HEK293T (cell line): ENCODE measurements around the gene NACA2.
"Not testable (repeated sequence)": the region's sequence is repeated elsewhere in the genome, so short reads cannot be mapped to it uniquely, and the experiment has no call there.

Source experiments
- CTCF ChIA-PET: fragments of 350-600 bp; formaldehyde crosslinking; extraction: SDS; loops from one replicate; lab custom pipeline; 2021; ENCODE audit warnings: antibody characterized with exemption, inconsistent platforms; lab: Yijun Ruan, JAX
- POLR2A ChIA-PET: fragments of 350-600 bp; formaldehyde crosslinking; extraction: SDS; loops from one replicate; lab custom pipeline; 2020; ENCODE audit warnings: antibody characterized with exemption, inconsistent platforms; lab: Yijun Ruan, JAX
- DNase-seq: peaks from one replicate; pipeline ENCODE4 v3.0.0; 2012; ENCODE audit warnings: mixed read lengths; ENCODE audit errors: extremely low spot score
- ARNT ChIP-seq: fragments of 450-650 bp; IDR thresholded peaks from 2 replicates; pipeline ENCODE4 v1.6.1; 2017; ENCODE audit warnings: mild to moderate bottlenecking
- BHLHE40 ChIP-seq: fragments of 450-650 bp; IDR thresholded peaks from 2 replicates; pipeline ENCODE4 v1.6.1; 2016; ENCODE audit warnings: mild to moderate bottlenecking, moderate library complexity, borderline replicate concordance
- CTBP1 ChIP-seq: fragments of 450-650 bp; IDR thresholded peaks from 2 replicates; pipeline ENCODE4 v1.6.1; 2016; ENCODE audit warnings: borderline replicate concordance
- ELF4 ChIP-seq: fragments of 450-650 bp; IDR thresholded peaks from 2 replicates; pipeline ENCODE4 v1.6.1; 2017; ENCODE audit warnings: antibody characterized with exemption
- FOXA1 ChIP-seq: fragments of 450-650 bp; IDR thresholded peaks from 2 replicates; pipeline ENCODE4 v1.6.1; 2016; ENCODE audit warnings: mild to moderate bottlenecking
- FOXK2 ChIP-seq: fragments of 450-650 bp; IDR thresholded peaks from 2 replicates; pipeline ENCODE4 v1.6.1; 2016; ENCODE audit warnings: mild to moderate bottlenecking
- FOXM1 ChIP-seq: fragments of 450-650 bp; IDR thresholded peaks from 2 replicates; pipeline ENCODE4 v1.6.1; 2017; ENCODE audit warnings: mild to moderate bottlenecking, borderline replicate concordance
- HDGF ChIP-seq: fragments of 450-650 bp; IDR thresholded peaks from 2 replicates; pipeline ENCODE4 v1.6.1; 2017; ENCODE audit warnings: antibody characterized with exemption, borderline replicate concordance
- L3MBTL2 ChIP-seq: fragments of 450-650 bp; conservative IDR thresholded peaks from 2 replicates; pipeline ENCODE4 v1.6.1; 2016; ENCODE audit warnings: mild to moderate bottlenecking
- LEF1 ChIP-seq: fragments of 450-650 bp; IDR thresholded peaks from 2 replicates; pipeline ENCODE4 v1.6.1; 2017; ENCODE audit warnings: mild to moderate bottlenecking, borderline replicate concordance
- NFRKB ChIP-seq: fragments of 450-650 bp; IDR thresholded peaks from 2 replicates; pipeline ENCODE4 v1.6.1; 2016; ENCODE audit warnings: mild to moderate bottlenecking, moderate library complexity
- SP1 ChIP-seq: fragments of 450-650 bp; IDR thresholded peaks from 2 replicates; pipeline ENCODE4 v1.6.1; 2017
- SUZ12 ChIP-seq: fragments of 450-650 bp; IDR thresholded peaks from 2 replicates; pipeline ENCODE4 v1.6.1; 2016; ENCODE audit warnings: mild to moderate bottlenecking
- TARDBP ChIP-seq: fragments of 450-650 bp; IDR thresholded peaks from 2 replicates; pipeline ENCODE4 v1.6.1; 2016
- ZNF384 ChIP-seq: fragments of 450-650 bp; IDR thresholded peaks from 2 replicates; pipeline ENCODE4 v1.6.1; 2016
- TF ChIP-seq, protein P1 (sequence below): fragments of 450-650 bp; IDR thresholded peaks from 2 replicates; pipeline ENCODE4 v1.6.1; 2016

Gene NACA2

GRCh38 chr17:61587807-61588660, 3.0 kb downstream of the NACA2 start:
- CTCF ChIA-PET = interaction anchor here (1.4 kb wide), 1 partner anchor 176 kb away, joined by 3 read pairs; no protein-coding TSS in a partner anchor

DNA sequence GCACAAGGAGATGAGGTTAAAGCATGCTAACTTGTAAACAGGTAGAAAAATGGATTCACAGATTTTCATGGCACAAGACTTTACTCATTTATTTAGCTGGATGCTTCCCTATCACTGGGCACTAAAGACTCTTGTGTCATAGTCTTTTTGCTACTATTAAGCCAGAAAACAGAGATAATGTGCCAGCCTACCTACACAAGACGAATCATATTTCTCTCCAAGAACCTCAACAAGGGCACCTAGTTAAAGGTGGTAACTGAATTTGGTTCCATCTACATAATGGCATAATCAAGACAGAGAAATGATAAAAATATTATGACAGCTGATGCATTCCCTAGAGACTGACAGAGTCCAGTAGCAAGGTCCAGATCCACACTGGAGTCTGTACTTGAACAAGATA, 3.8 kb downstream of the NACA2 start:
- DNase-seq = no peak
- TF ChIP-seq SP1 (no peak), L3MBTL2 (no peak), TARDBP (no peak)
- ChIA-PET CTCF (no interaction called here), POLR2A (no interaction called here)

More at GRCh38 chr17:61587807-61588660, 3.0 kb downstream of the NACA2 start:
- TF ChIP-seq LEF1 = no peak
- TF ChIP-seq, protein P1, sequence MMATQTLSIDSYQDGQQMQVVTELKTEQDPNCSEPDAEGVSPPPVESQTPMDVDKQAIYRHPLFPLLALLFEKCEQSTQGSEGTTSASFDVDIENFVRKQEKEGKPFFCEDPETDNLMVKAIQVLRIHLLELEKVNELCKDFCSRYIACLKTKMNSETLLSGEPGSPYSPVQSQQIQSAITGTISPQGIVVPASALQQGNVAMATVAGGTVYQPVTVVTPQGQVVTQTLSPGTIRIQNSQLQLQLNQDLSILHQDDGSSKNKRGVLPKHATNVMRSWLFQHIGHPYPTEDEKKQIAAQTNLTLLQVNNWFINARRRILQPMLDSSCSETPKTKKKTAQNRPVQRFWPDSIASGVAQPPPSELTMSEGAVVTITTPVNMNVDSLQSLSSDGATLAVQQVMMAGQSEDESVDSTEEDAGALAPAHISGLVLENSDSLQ = no peak
- no peak for TF ChIP-seq FOXK2
- no peak for TF ChIP-seq FOXA1
- TF ChIP-seq HDGF = no peak
- no peak for TF ChIP-seq SP1
- no peak for TF ChIP-seq FOXM1
- no peak for TF ChIP-seq CTBP1
- TF ChIP-seq SUZ12 = no peak
- TF ChIP-seq ZNF384 = no peak
- no peak for TF ChIP-seq L3MBTL2
- no peak for TF ChIP-seq BHLHE40
- TF ChIP-seq ELF4 = no peak
- TF ChIP-seq ARNT = no peak
- TF ChIP-seq TARDBP = no peak
- POLR2A ChIA-PET = no interaction called here
- DNase-seq = no peak

- POLR2A ChIA-PET, CTCF ChIA-PET, DNase-seq: not testable (repeated sequence)
Measured at GRCh38 chr17:61586622-61587021, 4.4 kb downstream of the NACA2 start.

DNA sequence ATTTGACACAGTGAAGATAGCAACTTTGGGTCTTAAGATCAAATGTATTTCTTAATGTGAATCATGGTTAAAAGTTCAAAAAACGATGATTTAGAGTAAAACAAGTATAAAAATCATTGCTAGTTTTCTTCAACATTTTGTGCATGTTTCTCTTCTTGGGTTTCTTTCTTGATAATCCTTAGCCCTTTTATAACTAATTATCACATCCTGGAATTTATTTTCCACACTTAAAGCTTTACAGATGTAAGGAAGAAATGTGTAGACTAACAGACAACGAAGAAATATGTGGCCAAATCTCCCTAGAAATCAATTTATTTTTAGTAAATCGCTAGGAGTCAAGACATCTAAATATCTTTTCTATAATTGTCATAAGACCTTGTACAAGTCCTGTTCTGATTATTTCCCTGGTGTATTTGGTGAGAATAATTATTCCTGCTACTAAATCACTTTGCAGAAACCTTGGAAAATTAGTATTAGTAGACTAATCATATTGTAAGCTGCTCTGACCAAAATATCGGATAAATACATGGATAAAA, 4.9 kb downstream of the NACA2 start:
- TF ChIP-seq ELF4 (no peak), NFRKB (no peak), LEF1 (no peak), CTBP1 (no peak), SUZ12 (no peak), ARNT (no peak), HDGF (no peak), FOXK2 (no peak), FOXA1 (no peak), BHLHE40 (no peak), ZNF384 (no peak), TARDBP (no peak), FOXM1 (no peak), L3MBTL2 (no peak), SP1 (no peak)
- TF ChIP-seq, protein P1 = no peak
- POLR2A ChIA-PET = no interaction called here
- DNase-seq = no peak
- CTCF ChIA-PET = interaction anchor here (0.8 kb wide), 1 partner anchor 169 kb away, joined by 4 read pairs; no protein-coding TSS in a partner anchor

GRCh38 chr17:61584866-61585265, 6.2 kb downstream of the NACA2 start:
- TF ChIP-seq FOXA1 (no peak), SP1 (no peak), NFRKB (no peak), ZNF384 (no peak), ELF4 (no peak), FOXM1 (no peak), BHLHE40 (no peak), HDGF (no peak), ARNT (no peak), SUZ12 (no peak), TARDBP (no peak), LEF1 (no peak), FOXK2 (no peak), CTBP1 (no peak), L3MBTL2 (no peak)
- TF ChIP-seq, protein P1 = no peak
- ChIA-PET CTCF (interaction anchor here (0.6 to 0.7 kb wide), 2 partner anchors 10 to 362 kb away, joined by 3 to 7 read pairs; no protein-coding TSS in a partner anchor), POLR2A (interaction anchor here (2.4 kb wide), 1 partner anchor 172 kb away, joined by 11 read pairs; no protein-coding TSS in a partner anchor)
- no peak for DNase-seq

DNA sequence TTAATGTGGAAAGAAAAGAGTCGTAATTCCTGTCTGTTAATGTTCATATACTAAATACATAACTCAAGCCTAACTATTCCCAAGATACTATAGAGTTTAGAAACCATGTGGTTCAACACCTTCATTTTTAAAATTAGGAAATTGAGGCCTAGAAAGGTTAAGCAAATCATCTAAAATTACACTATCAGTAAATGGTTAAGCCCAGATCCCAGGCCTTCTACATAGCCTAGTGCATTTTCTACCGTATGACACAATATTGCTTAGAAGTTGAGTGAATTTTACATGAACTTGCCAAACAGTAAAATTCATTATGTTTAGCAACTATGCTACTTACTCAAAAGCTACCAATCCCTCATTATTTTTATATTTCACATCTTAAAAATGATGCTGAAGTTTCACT, 6.8 kb downstream of the NACA2 start:
- POLR2A ChIA-PET = interaction anchor here (2.4 kb wide), 1 partner anchor 171 kb away, joined by 11 read pairs; no protein-coding TSS in a partner anchor
- CTCF ChIA-PET = interaction anchor here (0.7 kb wide), 1 partner anchor 361 kb away, joined by 3 read pairs; no protein-coding TSS in a partner anchor
- no peak for TF ChIP-seq FOXK2
- TF ChIP-seq BHLHE40 = no peak
- no peak for TF ChIP-seq NFRKB
- TF ChIP-seq CTBP1 = no peak
- no peak for TF ChIP-seq HDGF
- DNase-seq = no peak
